GM19455 (cell line): ENCODE measurements around the gene HHATL.

Source experiments
- ATAC-seq: cut with Tn5 transposase; IDR thresholded peaks from one replicate; pipeline ENCODE4 v1.9.1; 2021; ENCODE audit not compliant: unreplicated experiment

HHATL gene

DNA sequence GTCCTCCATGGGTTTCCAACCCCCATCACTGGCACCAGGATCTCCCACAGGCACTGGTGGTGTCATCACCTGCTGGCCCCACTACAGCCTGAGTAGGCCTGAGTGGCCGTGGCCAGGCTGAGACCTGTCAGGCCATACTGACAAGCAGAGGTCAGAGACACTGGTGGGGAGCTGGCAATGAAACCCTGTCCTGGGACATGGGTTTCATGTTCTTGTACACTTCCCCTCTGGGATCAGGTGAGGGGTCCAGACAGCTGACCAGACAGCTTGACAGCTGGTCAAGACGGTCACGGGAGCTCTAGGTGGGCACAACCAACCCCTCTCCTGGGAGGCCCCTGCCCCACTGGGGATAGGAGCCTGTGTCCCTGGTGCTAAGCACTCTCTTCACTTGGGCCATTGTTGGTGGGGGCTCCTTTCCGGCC, 36.0 kb downstream of the HHATL start:
- ATAC-seq: no peak

DNA sequence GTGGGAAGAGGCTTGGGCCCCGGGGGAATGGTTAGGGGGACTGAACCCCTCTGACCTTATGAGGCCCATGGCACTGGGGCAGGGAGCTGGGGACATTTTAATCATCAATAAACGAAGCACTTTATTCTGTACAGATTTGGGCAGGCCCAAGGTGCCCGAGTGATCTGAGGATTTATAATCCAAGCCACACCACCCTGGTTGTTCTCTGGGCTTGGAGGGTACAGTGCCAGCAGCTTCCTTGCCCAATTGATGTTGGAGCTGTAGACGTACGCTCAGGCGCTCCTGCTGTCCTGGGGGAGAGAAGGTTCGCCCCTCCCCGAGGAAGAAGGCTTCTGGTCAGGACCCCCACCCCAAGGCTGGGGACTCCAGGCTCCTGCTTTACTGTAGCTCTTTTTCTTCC, 36.6 kb downstream of the HHATL start:
- no peak for ATAC-seq

DNA sequence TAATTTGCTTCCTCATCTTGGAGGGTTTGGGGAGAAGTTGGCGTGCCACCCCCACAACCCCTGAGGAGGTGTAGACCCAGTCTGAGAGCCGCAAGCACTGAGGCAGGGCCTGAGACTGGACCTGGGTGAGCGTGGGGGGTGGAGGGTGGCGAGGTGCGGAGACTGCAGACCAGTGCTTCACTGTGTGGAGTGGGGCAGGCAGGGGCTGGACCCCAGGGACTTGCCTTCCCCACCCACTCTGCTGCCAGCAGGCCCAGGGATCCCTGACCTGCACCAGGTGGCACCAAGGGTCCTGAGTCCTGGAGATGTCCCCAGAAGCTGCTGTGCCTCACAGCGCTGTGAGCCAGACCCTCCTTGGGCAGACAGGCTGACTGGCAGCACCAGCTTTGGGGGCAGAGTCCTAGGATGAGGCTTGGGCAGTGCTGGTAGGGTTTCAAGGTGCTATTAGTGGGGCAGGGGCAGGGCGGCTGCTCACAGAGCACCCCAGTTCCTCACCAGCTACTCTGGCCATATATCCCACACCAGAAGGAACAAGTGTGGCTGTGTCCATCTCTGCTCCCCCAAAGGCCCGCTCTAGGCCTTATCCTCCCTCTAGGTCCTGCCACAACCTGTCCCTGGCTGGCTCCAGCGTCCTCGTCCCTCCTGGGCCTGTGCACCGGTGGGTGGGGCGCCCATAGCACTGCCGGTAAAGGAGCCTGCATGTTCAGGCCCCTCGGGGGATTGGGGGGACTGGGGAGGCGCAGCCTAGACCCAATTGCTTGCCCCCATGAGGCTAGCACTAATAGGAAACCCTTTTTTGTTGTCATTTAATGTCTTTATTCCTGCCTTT, 37.3 kb downstream of the HHATL start:
- no peak for ATAC-seq

DNA sequence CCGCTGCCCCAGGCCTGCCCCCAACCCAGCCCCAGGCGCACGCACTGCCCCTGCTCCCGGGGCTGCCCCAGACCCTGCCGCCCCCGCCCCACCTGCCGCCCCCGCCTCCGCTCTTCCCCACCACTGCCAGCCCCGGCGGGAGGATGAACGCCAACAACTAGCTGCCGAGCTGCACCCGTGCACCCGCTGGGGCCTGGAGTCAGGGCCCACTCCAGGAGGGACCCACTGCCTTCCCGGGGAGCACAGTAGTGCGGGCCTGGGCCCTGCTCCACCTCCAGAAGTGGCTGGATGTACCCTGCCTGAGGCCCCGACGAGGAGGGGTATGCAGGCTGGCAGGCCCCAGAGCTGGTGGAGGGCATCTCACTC, 38.2 kb downstream of the HHATL start:
- ATAC-seq: no peak

DNA sequence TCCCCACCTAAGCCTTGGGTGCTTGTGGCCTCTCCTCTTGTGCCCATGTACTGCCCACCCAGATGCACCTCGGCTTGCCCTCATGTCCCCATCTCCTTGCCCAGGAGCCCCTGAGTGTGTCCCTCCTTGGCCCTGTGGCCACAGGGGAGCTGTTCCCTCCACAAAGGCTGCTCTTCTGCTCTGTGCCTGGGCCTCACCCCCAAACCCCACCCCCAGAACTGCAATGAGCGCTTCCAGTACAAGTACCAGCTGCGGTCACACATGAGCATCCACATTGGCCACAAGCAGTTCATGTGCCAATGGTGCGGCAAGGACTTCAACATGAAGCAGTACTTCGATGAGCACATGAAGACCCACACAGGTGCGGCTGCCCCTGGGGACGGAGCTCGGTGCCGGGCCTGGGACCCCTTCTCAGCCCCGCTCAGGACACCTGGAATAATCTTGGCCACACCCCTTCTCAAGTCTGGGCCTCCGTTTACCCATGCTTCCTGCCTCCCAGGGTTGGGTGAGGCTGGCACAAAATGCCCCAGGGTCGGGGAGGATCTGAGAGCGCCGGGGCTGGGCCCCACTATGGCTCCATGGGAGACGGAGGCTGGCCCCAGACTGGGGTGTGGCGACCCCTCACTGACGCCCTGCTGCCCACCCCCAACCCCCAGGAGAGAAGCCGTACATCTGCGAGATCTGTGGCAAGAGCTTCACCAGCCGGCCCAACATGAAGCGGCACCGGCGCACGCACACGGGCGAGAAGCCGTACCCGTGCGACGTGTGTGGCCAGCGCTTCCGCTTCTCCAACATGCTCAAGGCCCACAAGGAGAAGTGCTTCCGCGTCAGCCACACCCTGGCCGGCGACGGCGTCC, 38.8 kb downstream of the HHATL start:
- ATAC-seq: no peak

DNA sequence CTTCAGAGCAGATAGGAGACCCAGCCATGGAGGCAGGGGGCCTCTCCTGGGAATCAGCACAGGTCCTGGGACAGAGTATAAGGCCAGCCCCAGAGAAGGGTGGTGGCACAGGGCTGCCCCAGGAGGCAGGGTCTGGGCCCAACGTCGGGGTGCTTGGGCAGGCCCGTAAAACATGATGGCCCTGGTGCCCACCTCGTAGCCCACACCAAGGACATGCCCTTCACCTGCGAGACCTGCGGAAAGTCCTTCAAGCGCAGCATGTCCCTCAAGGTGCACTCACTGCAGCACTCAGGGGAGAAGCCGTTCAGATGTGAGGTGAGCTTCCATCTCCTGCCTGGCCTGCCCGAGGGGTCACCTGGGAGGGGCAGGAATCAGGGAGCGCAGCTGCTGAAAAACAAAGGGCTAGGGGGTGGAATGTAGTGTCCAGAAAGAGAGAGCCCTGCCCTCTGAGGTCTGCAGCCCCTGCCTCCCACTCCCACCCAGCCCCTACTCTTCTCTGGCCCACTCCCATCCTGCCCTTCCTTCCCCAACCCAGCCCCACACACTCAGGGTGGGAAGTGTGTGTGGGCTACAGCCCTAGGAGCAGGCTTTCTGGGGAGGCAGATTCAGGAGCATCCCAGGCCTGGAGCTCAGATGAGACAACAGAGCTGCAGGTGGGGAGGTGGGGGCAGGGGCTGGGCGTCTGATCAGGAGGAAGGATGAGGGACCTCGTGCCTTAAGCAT, 39.6 kb downstream of the HHATL start:
- no peak for ATAC-seq

DNA sequence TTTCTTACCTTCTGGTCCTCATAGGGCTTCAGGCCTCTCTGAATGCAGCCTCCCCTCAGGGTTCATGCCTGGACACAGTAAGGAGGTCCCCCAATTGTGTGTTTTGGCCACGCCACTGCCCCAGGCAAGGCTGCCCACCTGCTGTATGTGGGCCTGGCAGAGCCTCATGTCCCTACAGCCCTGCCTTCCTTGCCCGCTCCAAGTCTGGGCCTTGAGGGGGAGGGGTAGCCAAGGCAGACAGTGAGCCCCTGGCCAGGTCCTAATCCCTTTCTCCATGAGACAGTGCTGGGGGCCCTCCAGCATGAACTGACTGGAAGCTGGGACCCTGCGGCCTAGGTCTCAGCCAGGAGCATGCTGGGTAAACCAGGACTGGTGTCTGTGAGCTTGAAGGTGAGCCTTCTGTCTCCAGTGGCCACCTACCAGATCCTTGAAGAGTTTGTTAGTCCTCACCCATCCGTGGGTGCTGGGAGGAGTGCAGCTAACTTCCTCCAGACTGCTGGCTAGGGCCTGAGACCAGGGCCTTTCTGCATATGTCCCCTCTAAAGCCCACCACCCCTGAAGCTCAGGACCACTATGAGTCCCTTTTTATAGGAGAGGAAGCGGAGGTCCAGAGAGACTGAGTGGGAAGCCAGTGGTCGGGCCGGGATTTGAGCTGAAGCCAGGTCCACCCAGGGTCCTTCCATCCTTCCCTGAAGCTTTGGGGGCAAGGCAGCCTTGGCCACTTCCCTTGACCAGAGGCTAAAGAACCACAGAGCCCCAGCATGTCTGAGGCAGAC, 40.4 kb downstream of the HHATL start:
- no peak for ATAC-seq

DNA sequence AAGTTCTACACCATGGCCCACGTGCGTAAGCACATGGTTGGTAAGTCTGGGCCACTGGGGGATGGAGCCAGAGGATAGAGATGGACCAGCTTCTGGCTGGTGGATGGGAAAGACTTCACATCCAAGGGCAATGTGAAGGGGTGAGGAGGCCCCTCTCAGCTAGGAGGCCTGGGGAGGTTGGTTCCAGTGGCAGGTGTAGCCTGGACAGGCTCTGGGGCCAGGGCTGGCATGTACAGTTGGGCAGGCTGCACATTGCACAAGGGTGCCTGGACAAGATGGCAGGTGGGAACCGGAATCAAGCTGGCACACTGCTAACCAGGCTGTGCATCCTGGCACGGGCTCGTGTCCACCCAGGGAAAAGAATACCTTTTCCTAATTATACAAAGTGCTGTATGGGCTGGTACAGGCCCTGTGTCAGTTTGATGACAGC, 41.0 kb downstream of the HHATL start:
- ATAC-seq: no peak

DNA sequence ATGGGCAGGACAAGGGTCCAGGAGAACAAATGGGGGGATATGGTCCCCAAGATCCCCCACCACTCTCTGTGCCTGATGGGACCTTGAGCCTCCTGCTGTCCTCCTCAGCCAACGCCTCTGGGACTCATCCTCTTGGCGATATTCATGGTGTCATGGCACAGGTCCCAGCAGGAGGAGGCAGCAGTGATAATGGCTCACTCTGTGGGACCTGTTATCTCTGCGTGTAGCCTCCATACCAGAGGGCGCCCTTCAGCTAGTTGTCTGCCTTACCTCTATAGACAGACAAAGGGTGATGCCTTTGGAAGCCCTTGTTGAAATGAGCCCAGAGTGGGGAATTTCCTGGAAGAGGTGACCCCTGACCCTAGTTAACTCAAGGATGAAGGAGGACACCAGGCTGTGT, 41.7 kb downstream of the HHATL start:
- ATAC-seq: no peak

DNA sequence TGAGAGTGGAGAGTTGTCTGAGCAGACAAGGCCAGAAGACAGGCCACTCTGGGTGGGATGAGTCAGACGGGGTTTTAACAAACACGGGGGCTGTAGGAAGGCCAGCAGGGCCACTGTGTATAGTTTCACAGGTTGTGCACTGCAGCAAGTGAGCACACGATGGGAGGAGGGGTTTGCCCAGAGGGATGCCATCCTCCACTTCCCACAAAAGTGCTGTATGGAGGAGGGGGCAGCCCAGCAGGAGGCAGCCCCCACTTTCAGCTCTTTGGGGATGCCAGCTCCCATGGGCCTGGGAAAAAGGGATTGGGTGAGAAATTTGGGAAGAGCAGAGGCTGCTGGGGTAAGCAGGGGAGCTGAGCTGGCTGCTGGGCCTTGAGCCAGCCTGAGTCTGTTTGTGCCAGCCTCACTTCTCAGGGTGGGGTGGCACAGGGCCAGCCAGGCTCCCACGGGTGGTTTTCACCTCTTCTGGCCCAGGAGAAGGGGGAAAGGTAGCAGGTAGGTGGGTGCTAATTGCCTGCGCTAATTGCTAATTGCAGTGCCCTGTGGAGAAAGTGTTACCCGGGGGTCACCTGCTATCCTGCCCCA, 42.4 kb downstream of the HHATL start:
- ATAC-seq: no peak

DNA sequence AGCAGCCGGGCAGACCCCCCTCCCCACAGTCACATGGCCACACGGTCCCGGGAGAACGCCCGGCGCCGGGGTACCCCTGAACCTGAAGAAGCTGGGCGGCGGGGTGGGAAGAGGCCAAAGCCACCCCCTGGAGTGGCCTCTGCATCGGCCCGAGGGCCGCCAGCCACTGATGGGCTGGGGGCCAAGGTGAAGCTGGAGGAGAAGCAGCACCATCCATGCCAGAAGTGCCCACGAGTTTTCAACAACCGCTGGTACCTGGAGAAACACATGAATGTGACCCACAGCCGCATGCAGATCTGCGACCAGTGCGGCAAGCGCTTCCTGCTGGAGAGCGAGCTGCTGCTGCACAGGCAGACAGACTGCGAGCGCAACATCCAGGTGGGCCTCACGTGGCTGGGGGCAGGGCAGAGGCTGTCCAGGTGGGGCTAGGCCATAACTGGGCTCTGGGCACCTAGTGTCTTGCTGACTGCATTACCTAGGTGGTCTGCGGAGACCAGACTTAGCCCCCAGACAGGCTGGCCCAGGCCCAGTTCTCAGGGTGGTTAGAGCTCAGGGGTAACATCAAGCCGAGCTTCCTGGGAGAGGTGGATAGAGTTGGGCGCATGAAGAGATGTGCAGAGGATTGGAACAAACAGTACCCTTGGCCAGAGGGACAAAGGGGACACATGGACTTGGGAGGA, 43.0 kb downstream of the HHATL start:
- ATAC-seq: no peak

DNA sequence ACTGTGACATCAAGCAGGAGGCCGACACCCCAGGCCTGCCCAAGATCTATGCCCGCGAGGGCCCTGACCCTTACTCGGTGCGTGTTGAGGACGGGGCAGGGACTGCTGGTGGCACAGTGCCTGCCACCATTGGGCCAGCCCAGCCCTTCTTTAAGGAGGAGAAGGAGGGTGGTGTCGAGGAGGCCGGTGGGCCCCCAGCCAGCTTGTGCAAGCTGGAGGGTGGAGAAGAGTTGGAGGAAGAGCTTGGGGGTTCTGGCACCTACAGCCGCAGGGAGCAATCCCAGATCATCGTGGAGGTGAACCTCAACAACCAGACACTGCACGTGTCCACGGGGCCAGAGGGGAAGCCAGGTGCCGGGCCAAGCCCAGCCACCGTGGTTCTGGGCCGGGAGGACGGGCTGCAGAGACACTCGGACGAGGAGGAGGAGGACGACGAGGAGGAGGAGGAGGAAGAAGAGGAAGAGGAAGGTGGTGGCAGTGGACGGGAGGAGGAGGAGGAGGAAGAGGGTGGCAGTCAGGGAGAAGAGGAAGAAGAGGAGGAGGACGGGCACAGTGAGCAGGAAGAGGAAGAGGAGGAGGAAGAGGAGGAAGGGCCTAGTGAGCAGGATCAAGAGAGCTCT, 43.7 kb downstream of the HHATL start:
- no peak for ATAC-seq

DNA sequence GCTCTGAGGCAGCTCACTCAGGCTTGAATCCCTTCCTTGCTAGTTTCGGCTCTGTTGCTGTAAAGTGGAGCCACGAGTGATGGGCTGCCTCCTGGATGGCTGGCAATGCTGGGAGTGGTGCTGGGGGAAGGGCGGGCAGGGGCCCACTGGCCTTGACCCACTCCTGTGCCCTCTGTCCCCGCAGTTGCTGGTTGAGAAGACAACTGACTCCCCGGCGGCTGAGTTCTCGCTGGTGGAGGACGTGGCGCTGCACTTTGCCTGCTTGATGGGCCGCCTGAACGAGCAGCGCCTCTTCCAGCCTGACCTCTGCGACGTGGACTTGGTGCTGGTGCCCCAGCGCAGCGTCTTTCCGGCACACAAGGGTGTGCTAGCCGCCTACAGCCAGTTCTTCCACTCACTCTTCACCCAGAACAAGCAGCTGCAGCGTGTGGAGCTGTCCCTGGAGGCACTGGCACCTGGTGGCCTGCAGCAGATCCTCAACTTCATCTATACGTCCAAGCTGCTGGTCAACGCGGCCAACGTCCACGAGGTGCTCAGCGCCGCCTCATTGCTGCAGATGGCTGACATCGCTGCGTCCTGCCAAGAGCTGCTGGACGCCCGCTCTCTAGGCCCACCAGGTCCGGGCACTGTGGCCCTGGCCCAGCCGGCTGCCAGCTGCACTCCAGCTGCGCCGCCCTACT, 44.4 kb downstream of the HHATL start:
- no peak for ATAC-seq

DNA sequence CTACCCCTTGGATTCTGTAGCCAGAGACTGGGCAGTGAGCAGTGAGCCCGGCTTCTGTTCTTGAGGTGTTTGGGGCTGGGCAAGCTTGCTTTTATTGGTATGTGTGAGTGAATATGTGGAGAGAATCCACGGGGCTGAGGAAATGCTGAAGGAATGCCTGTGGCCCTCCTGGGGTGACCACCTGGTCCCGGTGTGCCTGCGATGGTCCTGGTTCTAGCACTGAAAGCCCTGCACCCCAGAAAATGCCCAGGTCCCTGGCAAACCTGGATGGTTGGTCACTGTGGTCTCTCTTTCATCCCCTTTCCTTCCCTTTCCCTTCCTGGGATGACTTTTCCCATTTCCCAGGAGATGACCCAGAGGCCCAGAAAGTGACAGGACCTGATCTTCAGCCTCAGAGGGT, 44.9 kb downstream of the HHATL start:
- no peak for ATAC-seq

DNA sequence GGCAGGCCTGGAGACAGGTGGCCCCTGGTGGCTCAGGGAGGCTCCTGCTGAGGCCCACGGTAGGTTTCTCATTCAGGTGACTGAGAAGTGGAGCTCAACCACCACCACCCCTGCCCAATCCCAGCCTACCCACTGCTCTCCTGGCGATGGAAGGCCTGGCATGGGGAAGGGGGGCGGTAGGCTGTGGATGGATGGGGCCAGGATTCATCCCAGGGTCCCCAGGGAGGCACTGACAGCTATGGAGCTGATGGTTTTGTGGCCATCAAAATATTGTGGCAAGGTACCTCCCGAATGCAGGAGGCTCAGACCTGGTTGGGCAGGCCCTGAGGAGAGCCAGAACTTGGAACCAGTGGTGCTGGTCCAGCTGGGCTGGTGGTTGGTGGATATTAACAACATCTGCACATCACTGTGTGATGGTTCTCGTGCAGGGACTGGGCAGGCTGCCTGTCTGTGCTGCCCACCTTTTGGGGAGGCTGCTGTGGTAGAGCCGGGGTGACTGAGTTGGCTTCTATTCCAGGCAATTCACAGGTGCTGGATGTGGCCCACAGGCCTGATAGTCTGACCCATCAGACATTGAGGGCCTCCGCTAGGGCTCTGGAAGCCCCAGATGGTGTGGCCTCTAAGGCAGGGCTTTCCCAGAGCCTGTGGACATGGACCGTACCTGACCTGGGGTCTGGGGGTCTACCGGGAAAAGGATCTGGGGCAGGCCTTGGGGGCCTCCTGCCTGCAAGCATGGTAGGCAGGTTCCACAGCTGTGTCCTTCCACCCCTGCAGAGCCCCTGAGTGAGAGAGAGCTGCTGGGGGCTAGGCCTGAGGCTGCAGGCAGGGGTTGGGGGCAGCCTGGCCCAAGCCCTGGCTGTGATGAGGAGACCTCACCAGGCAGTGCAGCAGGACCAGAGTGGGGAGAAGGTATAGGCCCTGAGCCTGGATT, 45.7 kb downstream of the HHATL start:
- ATAC-seq: no peak

DNA sequence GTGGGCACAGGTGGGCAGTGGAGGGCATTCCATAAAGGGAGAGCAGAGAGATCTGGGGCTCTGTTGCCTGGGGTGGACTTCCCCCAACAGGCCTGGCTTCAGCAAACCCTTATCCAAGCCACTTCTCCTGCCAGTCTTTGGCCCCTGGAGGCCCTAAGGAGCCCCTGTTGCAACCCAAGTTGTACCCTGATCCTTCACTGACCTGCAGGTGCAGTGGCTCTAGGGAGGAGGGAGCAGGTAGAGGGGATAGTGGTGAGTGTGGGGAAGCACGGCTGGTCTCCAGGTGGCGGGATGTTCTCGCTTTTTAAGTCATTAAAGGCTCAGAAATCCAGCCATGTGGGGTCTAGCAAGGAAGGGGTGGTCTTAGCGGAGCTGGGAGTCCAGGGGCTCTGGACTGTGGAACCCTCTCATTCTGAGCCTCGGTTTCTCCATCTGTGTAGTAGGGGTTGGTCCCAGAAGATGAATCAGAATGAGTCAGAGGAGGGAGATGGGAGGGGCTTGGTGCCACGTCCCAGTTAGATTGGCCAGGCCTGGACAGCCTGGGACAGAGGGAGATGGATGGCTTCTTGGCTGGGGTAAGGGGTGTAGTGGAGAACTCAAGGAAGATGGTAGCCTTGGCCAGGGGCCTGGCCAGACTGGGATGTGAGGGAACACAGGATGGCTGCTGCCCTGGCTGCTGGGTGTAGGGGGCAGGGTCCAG, 46.5 kb downstream of the HHATL start:
- no peak for ATAC-seq

DNA sequence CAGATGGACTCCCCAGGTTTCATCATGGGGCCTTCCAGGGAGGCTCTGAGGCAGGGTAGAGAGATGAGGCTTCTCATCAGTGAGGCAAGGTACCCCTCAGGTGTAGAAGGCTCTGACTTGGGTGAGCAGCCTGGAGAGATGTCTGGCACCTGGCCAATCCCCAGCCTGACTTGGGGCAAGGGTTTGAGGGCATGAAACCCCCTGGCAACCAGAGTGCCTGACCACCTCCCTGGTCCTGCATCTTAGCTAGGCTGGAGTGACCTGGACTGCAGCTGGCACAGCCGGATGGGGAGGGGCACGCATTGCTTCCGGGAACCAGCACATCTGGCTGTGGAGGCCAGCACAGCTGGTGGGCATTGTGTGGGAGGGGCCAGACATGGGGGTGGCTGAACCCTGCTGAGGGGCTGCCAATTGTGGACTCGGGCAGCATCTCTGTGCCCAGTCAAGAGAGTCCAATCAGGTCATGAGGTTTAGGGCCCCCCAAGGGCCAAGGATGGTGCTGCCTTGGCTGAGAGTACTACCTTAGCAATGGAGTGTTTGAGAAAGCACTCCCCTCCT, 47.2 kb downstream of the HHATL start:
- no peak for ATAC-seq
